ENCODE results near the gene COL20A1. TPM values are rescaled to one million over a fixed set of nuclear protein-coding genes. Genes with fewer than 3 reads are reported as not detected.

Gene COL20A1
- polyA plus RNA-seq, 2 of the 4 experiments (the other 2 are of a cell fraction): 0.21 to 0.93 TPM

GRCh38 chr20:63290677-63291472, 2.1 kb upstream of the COL20A1 start:
- no peak for FAIRE-seq
- WGBS (ENCODE audit: missing lambda C conversion rate): 65% methylated on average over 15 of the region's 26 CpGs
- ChIA-PET POLR2A (no interaction called here), CTCF (interaction anchor here (0.6 to 30.4 kb wide), 27 partner anchors 9 to 683 kb away, joined by 3 to 401 read pairs (median 5); partner anchors contain the start of genes BIRC7 and NKAIN4)
- Histone ChIP-seq H3K4me2 (no peak overlapping the region), H3K27ac (peak overlapping the region in 1 of 2 experiments; percentile 29; a peak in 2 of 6 replicates), H3K4me1 (peaks cover 23% of the 10 kb centered on the region; the same call in 2 of the 3 replicates), H3K4me3 (no peak overlapping the region), H3K9me3 (no peaks in the 10 kb centered on the region)
- ATAC-seq: peak; percentile 35 to 75
- DNase-seq (ENCODE audit: low read depth in 1 of 2, low spot score in 1 of 2): peak; percentile 51 to 75
- TF ChIP-seq, protein P1, sequence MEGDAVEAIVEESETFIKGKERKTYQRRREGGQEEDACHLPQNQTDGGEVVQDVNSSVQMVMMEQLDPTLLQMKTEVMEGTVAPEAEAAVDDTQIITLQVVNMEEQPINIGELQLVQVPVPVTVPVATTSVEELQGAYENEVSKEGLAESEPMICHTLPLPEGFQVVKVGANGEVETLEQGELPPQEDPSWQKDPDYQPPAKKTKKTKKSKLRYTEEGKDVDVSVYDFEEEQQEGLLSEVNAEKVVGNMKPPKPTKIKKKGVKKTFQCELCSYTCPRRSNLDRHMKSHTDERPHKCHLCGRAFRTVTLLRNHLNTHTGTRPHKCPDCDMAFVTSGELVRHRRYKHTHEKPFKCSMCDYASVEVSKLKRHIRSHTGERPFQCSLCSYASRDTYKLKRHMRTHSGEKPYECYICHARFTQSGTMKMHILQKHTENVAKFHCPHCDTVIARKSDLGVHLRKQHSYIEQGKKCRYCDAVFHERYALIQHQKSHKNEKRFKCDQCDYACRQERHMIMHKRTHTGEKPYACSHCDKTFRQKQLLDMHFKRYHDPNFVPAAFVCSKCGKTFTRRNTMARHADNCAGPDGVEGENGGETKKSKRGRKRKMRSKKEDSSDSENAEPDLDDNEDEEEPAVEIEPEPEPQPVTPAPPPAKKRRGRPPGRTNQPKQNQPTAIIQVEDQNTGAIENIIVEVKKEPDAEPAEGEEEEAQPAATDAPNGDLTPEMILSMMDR (IDR thresholded peaks at IDR 0.05): peak; percentile 52
- no peak for TF ChIP-seq CBX8 (IDR thresholded peaks at IDR 0.05)
- no peak for TF ChIP-seq HEYL (CRISPR knock-in tag; IDR thresholded peaks at IDR 0.05)
- TF ChIP-seq CEBPB (IDR thresholded peaks at IDR 0.05): no peak
- TF ChIP-seq RCOR1 (IDR thresholded peaks at IDR 0.05; ENCODE audit: low read depth, low read length): no peak
- TF ChIP-seq E2F6 (IDR thresholded peaks at IDR 0.05; ENCODE audit: borderline replicate concordance, low read depth): no peak
- TF ChIP-seq TFCP2L1 (CRISPR knock-in tag; IDR thresholded peaks at IDR 0.05): no peak
- TF ChIP-seq RAD21 (conservative IDR thresholded peaks at IDR 0.05 in 1 of 2, IDR thresholded peaks at IDR 0.05 in 1 of 2): peak; percentile 42 to 45; a peak in 3 of 5 replicates
- TF ChIP-seq HES2 (IDR thresholded peaks at IDR 0.05): no peak
- TF ChIP-seq ZC3H11A (IDR thresholded peaks at IDR 0.05): no peak
- TF ChIP-seq SMC3 (IDR thresholded peaks at IDR 0.05): peak; percentile 57
- 0 out of 5 replicates have a peak, but pooled peaks of 1 of the 2 experiments have one; percentile 22 for TF ChIP-seq JUN (IDR thresholded peaks at IDR 0.05)
- peak; percentile 44; the same call in 1 of the 2 replicates for TF ChIP-seq MAX (IDR thresholded peaks at IDR 0.05)

DNA sequence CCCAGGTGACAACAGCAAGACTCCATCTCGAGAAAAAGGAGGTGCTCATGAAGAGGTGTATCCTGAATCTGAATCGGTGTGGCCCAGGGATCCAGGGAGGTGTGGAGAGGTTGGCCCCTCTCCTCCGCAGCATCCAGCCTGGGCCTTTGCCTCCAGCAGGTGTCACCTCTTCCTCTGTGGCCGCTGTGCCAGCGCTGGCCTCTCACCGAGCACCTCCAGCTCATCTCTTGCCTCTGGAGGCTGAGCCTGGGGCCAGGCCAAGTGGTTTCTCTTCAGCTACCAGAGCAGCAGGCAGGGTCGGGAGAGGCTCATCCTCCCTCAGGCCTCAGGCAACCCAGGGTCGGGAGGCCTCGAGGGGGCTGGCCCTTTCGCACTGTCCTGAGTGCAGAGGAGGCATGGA, 1.2 kb upstream of the COL20A1 start:
- peak overlapping the region in 1 of 2 experiments; percentile 29; a peak in 1 of 6 replicates for H3K27ac ChIP-seq
- WGBS (ENCODE audit: missing lambda C conversion rate): 75% methylated on average over 7 of the region's 10 CpGs
- POLR2A ChIA-PET: no interaction called here
- no peak overlapping the region for H3K4me2 ChIP-seq
- DNase-seq (ENCODE audit: low read depth in 1 of 2, low spot score in 1 of 2) (no peak), FAIRE-seq (no peak), ATAC-seq (peak in 1 of 2 experiments; percentile 1; a peak in 3 of 6 replicates)
- no peak overlapping the region for H3K4me3 ChIP-seq
- no peak for TF ChIP-seq MAZ (IDR thresholded peaks at IDR 0.05; ENCODE audit: borderline replicate concordance, low read depth, low read length)
- no peak for TF ChIP-seq RAD21 (conservative IDR thresholded peaks at IDR 0.05 in 1 of 2, IDR thresholded peaks at IDR 0.05 in 1 of 2)
- TF ChIP-seq USF2 (IDR thresholded peaks at IDR 0.05): no peak
- TF ChIP-seq EP300 (IDR thresholded peaks at IDR 0.05): no peak
- no peak for TF ChIP-seq JUNB (IDR thresholded peaks at IDR 0.05)
- TF ChIP-seq TP53 (CRISPR knock-in tag; IDR thresholded peaks at IDR 0.05): no peak
- TF ChIP-seq ATOH8 (CRISPR knock-in tag; IDR thresholded peaks at IDR 0.05; ENCODE audit: low read depth): no peak
- TF ChIP-seq TFCP2L1 (CRISPR knock-in tag; IDR thresholded peaks at IDR 0.05): no peak
- no peak for TF ChIP-seq REST (IDR thresholded peaks at IDR 0.05)
- no peak for TF ChIP-seq ZSCAN20 (CRISPR knock-in tag; IDR thresholded peaks at IDR 0.05)
- TF ChIP-seq FOSB (CRISPR knock-in tag; IDR thresholded peaks at IDR 0.05): no peak
- no peak for TF ChIP-seq HEYL (CRISPR knock-in tag; IDR thresholded peaks at IDR 0.05)
- CTCF ChIA-PET: interaction anchor here (0.9 to 30.4 kb wide), 20 partner anchors 8 to 682 kb away, joined by 3 to 401 read pairs (median 5); no protein-coding TSS in a partner anchor
- H3K4me1 ChIP-seq: peaks cover 23% of the 10 kb centered on the region; the same call in 2 of the 3 replicates
- H3K9me3 ChIP-seq: no peaks in the 10 kb centered on the region

Measured in A549 (cell line).